HepG2 (cell line): Measurements from ENCODE around the gene SNX30. TPM values are rescaled to one million over a fixed set of nuclear protein-coding genes. Genes with fewer than 3 reads are reported as not detected.

Experiments
- ATAC-seq: fragments of 200-7000 bp; cut with Tn5 transposase; 3 replicates; pipeline ENCODE4 v1.9.1; 2020; ENCODE audit warnings: mild to moderate bottlenecking, moderate library complexity
- BruUV-seq: library from RNA; stranded (reverse); fragments of 400-500 nt; replicated peaks from 2 replicates; lab custom pipeline; 2021; lab: Mats Ljungman, UMichigan
- CTCF ChIA-PET: fragments of 300-600 bp; formaldehyde crosslinking; extraction: SDS; loops from one replicate; lab custom pipeline; 2021; ENCODE audit warnings: low total read pairs, inconsistent platforms, low intra/inter-chr PET ratio; lab: Yijun Ruan, JAX
- POLR2A ChIA-PET: fragments of 350-600 bp; sonication (Branson Sonifier 250); formaldehyde crosslinking; loops from one replicate; lab custom pipeline; 2020; ENCODE audit warnings: antibody characterized with exemption, inconsistent platforms; lab: Yijun Ruan, JAX
- DNase-seq: peaks from one replicate; pipeline ENCODE4 v3.0.0-alpha.2; 2015; ENCODE audit warnings: low spot score
- FAIRE-seq: peaks from 3 replicates; lab custom pipeline; 2011; peaks lifted over from hg19 to GRCh38; lab: Jason Lieb, UNC
- H2AFZ ChIP-seq: one replicate; pipeline ENCODE4 v1.6.1; 2011; ENCODE audit warnings: low read length, inconsistent platforms
- H3K27ac ChIP-seq: fragments of 300-600 bp; 3 replicates; pipeline ENCODE4 v1.8.0; 2011; ENCODE audit warnings: mixed run types, mild to moderate bottlenecking, mixed read lengths, low read length, inconsistent platforms; ENCODE audit not compliant: insufficient read depth; ENCODE audit errors: extremely low read length
- H3K27me3 ChIP-seq, 2 experiments: fragments of 200-600 bp in 1 of 2; 2 replicates in 1 of 2; 3 replicates in 1 of 2; pipeline versions ENCODE4 v1.6.0 to v1.8.0; 2011; ENCODE audit warnings: low read length in 2 of 2, mild to moderate bottlenecking in 2 of 2, moderate library complexity in 2 of 2, inconsistent platforms in 1 of 2; ENCODE audit not compliant: insufficient read depth in 2 of 2, control insufficient read depth in 1 of 2
- H3K36me3 ChIP-seq, 2 experiments: fragments of 200-600 bp in 1 of 2; replicated peaks in 1 of 2; 2 replicates in 1 of 2; 3 replicates in 1 of 2; pipeline versions ENCODE4 v1.5.1 to v1.8.0; 2011; ENCODE audit warnings: low read length in 2 of 2, inconsistent platforms in 1 of 2; ENCODE audit not compliant: insufficient read depth in 2 of 2, control insufficient read depth in 1 of 2
- H3K4me1 ChIP-seq: 2 replicates; pipeline ENCODE4 v1.5.1; 2012; ENCODE audit warnings: low read length, inconsistent platforms; ENCODE audit not compliant: insufficient read depth
- H3K4me2 ChIP-seq: 2 replicates; pipeline ENCODE4 v1.6.0; 2011; ENCODE audit warnings: low read depth, low read length, inconsistent platforms
- H3K4me3 ChIP-seq, 3 experiments: fragments of 200-600 bp in 1 of 3; sonication (generic), shearing (Covaris generic) in 1 of 3; replicated peaks in 1 of 3; 2 replicates each; pipeline ENCODE4 v1.5.1; 2011 to 2016; ENCODE audit warnings: low read length in 3 of 3, inconsistent platforms in 2 of 3, low read depth in 2 of 3, mild to moderate bottlenecking in 2 of 3, control low read depth in 1 of 3, mixed read lengths in 1 of 3; ENCODE audit not compliant: insufficient read depth in 1 of 3
- H3K79me2 ChIP-seq: one replicate; pipeline ENCODE4 v1.6.1; 2011; ENCODE audit warnings: low read length, inconsistent platforms; ENCODE audit not compliant: insufficient read depth
- H3K9ac ChIP-seq: 2 replicates; pipeline ENCODE4 v1.6.0; 2011; ENCODE audit warnings: mild to moderate bottlenecking, low read depth, low read length, inconsistent platforms; ENCODE audit not compliant: insufficient read depth
- H3K9me3 ChIP-seq: 2 replicates; pipeline ENCODE4 v1.5.1; 2012; ENCODE audit warnings: mild to moderate bottlenecking, low read length
- H4K20me1 ChIP-seq: 2 replicates; pipeline ENCODE4 v1.6.0; 2011; ENCODE audit warnings: inconsistent platforms, mild to moderate bottlenecking, low read length, moderate library complexity; ENCODE audit not compliant: insufficient read depth
- ASH2L ChIP-seq: fragments of 300-600, 200-600 bp; sonication (generic); IDR thresholded peaks from 2 replicates; pipeline ENCODE4 v1.7.0; 2017; ENCODE audit warnings: low read depth, mild to moderate bottlenecking, moderate library complexity, mixed read lengths, low read length; ENCODE audit not compliant: insufficient read length
- ATF1 ChIP-seq: IDR thresholded peaks from 2 replicates; pipeline ENCODE4 v1.6.1; 2016; ENCODE audit warnings: mild to moderate bottlenecking, control low read depth
- ETV6 ChIP-seq: sonication (generic); formaldehyde crosslinking; conservative IDR thresholded peaks from 2 replicates; pipeline ENCODE4 v1.4.0; 2020; ENCODE audit warnings: missing genetic modification reagents
- ISX ChIP-seq: sonication (generic); formaldehyde crosslinking; conservative IDR thresholded peaks from 2 replicates; pipeline ENCODE4 v1.5.0; 2020; ENCODE audit warnings: missing genetic modification reagents
- KDM1A ChIP-seq: IDR thresholded peaks from 2 replicates; pipeline ENCODE4 v1.6.1; 2016; ENCODE audit warnings: missing compliant biosample characterization
- PAX8 ChIP-seq: sonication (generic); formaldehyde crosslinking; IDR thresholded peaks from 2 replicates; pipeline ENCODE4 v1.8.0; 2022; ENCODE audit warnings: mild to moderate bottlenecking, missing genetic modification reagents, borderline replicate concordance
- RNF2 ChIP-seq: fragments of 450-650 bp; conservative IDR thresholded peaks from 2 replicates; pipeline ENCODE4 v1.6.1; 2016; ENCODE audit warnings: low read depth
- ZFAT ChIP-seq: sonication (generic); formaldehyde crosslinking; conservative IDR thresholded peaks from 2 replicates; pipeline ENCODE4 v1.8.1; 2023; ENCODE audit warnings: missing genetic modification reagents, inconsistent platforms
- ZNF484 ChIP-seq: sonication (generic); formaldehyde crosslinking; IDR thresholded peaks from 2 replicates; pipeline ENCODE4 v1.5.1; 2020; ENCODE audit warnings: mild to moderate bottlenecking, low read depth, missing genetic modification reagents, borderline replicate concordance
- ZNF569 ChIP-seq: sonication (generic); formaldehyde crosslinking; IDR thresholded peaks from 2 replicates; pipeline ENCODE4 v1.5.0; 2020; ENCODE audit warnings: mild to moderate bottlenecking, missing genetic modification reagents, moderate library complexity, borderline replicate concordance
- WGBS: methylation state at CpG from one replicate; pipeline ENCODE4 v1.1.6; 2017; ENCODE audit warnings: low lambda C conversion rate; 5-methylcytosine and 5-hydroxymethylcytosine counted together
- in situ Hi-C: cut with HindIII; loops from 2 replicates; pipeline ENCODE4 v1.10.0; 2017; ENCODE audit warnings: low pct_unique_long_range_greater_than_20kb; ENCODE audit not compliant: extremely low pct_ligation_motif_present
- intact Hi-C: fragments of 100-400 bp; cut with micrococcal nuclease; formaldehyde crosslinking; loops from one replicate; pipeline ENCODE4 v1.10.0; 2022; ENCODE audit not compliant: unreplicated experiment
- polyA plus RNA-seq, 8 experiments: library from polyadenylated mRNA; depleted of rRNA in 3 of 8; stranded (reverse) in 7 of 8; unstranded in 1 of 8; fragments of >200 nt; fragmentation: Illumina TruSeq in 4 of 8; extraction: Trizol in 4 of 8; gene quantifications; 2 replicates each; pipeline versions ENCODE4 v1.2.1 to v1.2.3, GENCODE V29; 2011 to 2016; ENCODE audit warnings: low read depth in 4 of 8, missing spikeins in 1 of 8, mixed read lengths in 1 of 8; ENCODE audit not compliant: insufficient read depth in 1 of 8
- total RNA-seq, 5 experiments: library from RNA; depleted of rRNA; stranded (reverse); fragments of >200 nt; fragmentation: Illumina TruSeq; extraction: Trizol; gene quantifications; 2 replicates each; pipeline ENCODE4 v1.2.3, GENCODE V29; 2016; ENCODE audit warnings: low read depth in 1 of 5
- TF ChIP-seq, protein P1 (sequence below): sonication (generic); formaldehyde crosslinking; IDR thresholded peaks from 2 replicates; pipeline ENCODE4 v1.4.0; 2020; ENCODE audit warnings: missing genetic modification reagents; ENCODE audit errors: not compliant biosample characterization
- TF ChIP-seq, protein P2 (sequence below): sonication (generic); formaldehyde crosslinking; IDR thresholded peaks from 2 replicates; pipeline ENCODE4 v1.8.0; 2022; ENCODE audit warnings: mild to moderate bottlenecking, missing genetic modification reagents

The SNX30 gene
- total and polyA plus RNA-seq, 2 of the 13 experiments (the other 11 are each of a cell fraction or from before 2014, with no cell fraction given) = 4.4 to 12.4 TPM

DNA sequence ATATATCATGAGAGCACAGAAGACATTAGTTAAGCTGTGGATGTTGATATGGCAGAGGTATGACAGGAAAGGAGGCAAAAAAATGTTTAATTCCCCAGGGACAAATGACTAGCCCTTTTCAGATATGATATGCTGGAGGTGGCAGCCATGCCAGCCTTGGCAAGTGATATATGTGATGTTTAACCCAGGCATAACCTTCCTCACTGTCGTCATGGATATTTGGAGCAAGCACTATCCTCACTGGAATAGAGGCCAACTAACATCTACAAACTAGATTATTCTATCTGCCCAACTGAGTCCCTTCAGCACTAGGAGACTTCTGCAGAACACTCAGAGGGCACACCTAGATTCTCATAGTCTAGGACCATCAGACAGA lies 167.4 kb downstream of the SNX30 start:
- TF ChIP-seq, protein P1, sequence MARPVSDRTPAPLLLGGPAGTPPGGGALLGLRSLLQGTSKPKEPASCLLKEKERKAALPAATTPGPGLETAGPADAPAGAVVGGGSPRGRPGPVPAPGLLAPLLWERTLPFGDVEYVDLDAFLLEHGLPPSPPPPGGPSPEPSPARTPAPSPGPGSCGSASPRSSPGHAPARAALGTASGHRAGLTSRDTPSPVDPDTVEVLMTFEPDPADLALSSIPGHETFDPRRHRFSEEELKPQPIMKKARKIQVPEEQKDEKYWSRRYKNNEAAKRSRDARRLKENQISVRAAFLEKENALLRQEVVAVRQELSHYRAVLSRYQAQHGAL (CRISPR knock-in tag) = no peak
- TF ChIP-seq ETV6 (CRISPR knock-in tag) (no peak), ZFAT (CRISPR knock-in tag) (no peak), ISX (CRISPR knock-in tag) (no peak), ZNF484 (CRISPR knock-in tag) (no peak), RNF2 (no peak), ASH2L (no peak), KDM1A (CRISPR knock-in tag) (no peak), ZNF569 (CRISPR knock-in tag) (no peak), ATF1 (no peak), PAX8 (no peak)
- TF ChIP-seq, protein P2, sequence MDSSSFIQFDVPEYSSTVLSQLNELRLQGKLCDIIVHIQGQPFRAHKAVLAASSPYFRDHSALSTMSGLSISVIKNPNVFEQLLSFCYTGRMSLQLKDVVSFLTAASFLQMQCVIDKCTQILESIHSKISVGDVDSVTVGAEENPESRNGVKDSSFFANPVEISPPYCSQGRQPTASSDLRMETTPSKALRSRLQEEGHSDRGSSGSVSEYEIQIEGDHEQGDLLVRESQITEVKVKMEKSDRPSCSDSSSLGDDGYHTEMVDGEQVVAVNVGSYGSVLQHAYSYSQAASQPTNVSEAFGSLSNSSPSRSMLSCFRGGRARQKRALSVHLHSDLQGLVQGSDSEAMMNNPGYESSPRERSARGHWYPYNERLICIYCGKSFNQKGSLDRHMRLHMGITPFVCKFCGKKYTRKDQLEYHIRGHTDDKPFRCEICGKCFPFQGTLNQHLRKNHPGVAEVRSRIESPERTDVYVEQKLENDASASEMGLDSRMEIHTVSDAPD (CRISPR knock-in tag) = no peak
- FAIRE-seq = no peak
- no peaks in the 10 kb centered on the region for H4K20me1 ChIP-seq

More for the DNA sequence above, 167.4 kb downstream of the SNX30 start:
- peaks cover 0 to 4% of the 10 kb centered on the region in 2 experiments; a peak in 1 of 5 replicates for H3K27me3 ChIP-seq
- no peak overlapping the region for H3K9ac ChIP-seq
- no peak overlapping the region for H3K4me3 ChIP-seq
- ATAC-seq (no peak), DNase-seq (no peak)
- in situ Hi-C loops = no loop called here
- ChIA-PET CTCF (no interaction called here), POLR2A (no interaction called here)
- H3K4me2 ChIP-seq = no peak overlapping the region
- H2AFZ ChIP-seq = no peak overlapping the region
- intact Hi-C loops = no loop called here
- H3K79me2 ChIP-seq = no peaks in the 10 kb centered on the region
- no peaks in the 10 kb centered on the region for H3K36me3 ChIP-seq
- no peaks in the 10 kb centered on the region for H3K9me3 ChIP-seq
- no peaks in the 10 kb centered on the region for H3K4me1 ChIP-seq
- no peak overlapping the region for H3K27ac ChIP-seq
- no TSS peak for BruUV-seq
- 29% methylated on average over 1 of the region's 1 CpG for WGBS
